ENCODE measurements around the gene NPHP4. TPM values are rescaled to one million over a fixed set of nuclear protein-coding genes. Genes with fewer than 3 reads are reported as not detected.

The NPHP4 gene
- total and polyA plus RNA-seq, 9 of the 15 experiments (the other 6 are each of a cell fraction or from before 2014, with no cell fraction given) = 0.52 to 26.2 (median 6.7) TPM

- 0 out of 2 replicates have a peak, but pooled peaks cover 6% of the 10 kb centered on the region for H4K20me1 ChIP-seq (replicated peaks; ENCODE audit: control insufficient read depth, insufficient read depth, low read length)
- no peaks in the 10 kb centered on the region for H3K9me3 ChIP-seq (replicated peaks; ENCODE audit: control insufficient read depth, insufficient read depth, low read depth, low read length)
- DNase-seq (ENCODE audit: extremely low read depth in 1 of 4, low spot score in 3 of 4) (no peak), FAIRE-seq (no peak), ATAC-seq (no peak)
- ChIA-PET CTCF (ENCODE audit: low intra/inter-chr PET ratio) (no interaction called here), POLR2A (no interaction called here)
- WGBS (ENCODE audit: insufficient coverage, low coverage, missing lambda C conversion rate) = 69% methylated on average over 5 of the region's 5 CpGs
- H3K27ac ChIP-seq (ENCODE audit: extremely low read depth, low read depth, low read length) = no peak overlapping the region
- H3K36me3 ChIP-seq (ENCODE audit: control insufficient read depth, insufficient read depth, low read length) = peaks cover 26% of the 10 kb centered on the region; the same call in 2 of the 3 replicates
- H3K9ac ChIP-seq (ENCODE audit: insufficient read depth in 1 of 2, low read depth in 2 of 2, low read length in 2 of 2) = no peak overlapping the region
- H3K9me1 ChIP-seq (ENCODE audit: control insufficient read depth, insufficient read depth, low read length) = no peaks in the 10 kb centered on the region
- no peak overlapping the region for H2AFZ ChIP-seq (ENCODE audit: low read depth, low read length)
- BruUV-seq (replicated peaks) = no TSS peak
- intact Hi-C loops (cut with micrococcal nuclease) = no loop called here
- H3K4me3 ChIP-seq = no peak overlapping the region
- in situ Hi-C loops (cut with MboI) = no loop called here
- H3K79me2 ChIP-seq (ENCODE audit: control insufficient read depth, insufficient read depth, low read length) = no peaks in the 10 kb centered on the region
- H3K4me1 ChIP-seq (replicated peaks in 1 of 2; ENCODE audit: control insufficient read depth in 2 of 2, insufficient read depth in 2 of 2, low read length in 2 of 2) = peaks cover 0 to 4% of the 10 kb centered on the region in 2 experiments; a peak in 2 of 5 replicates
- H3K27me3 ChIP-seq (ENCODE audit: control insufficient read depth in 2 of 2, insufficient read depth in 2 of 2, low read length in 2 of 2) = no peaks in the 10 kb centered on the region
- H3K4me2 ChIP-seq (ENCODE audit: insufficient read depth, low read length) = no peak overlapping the region
- TF ChIP-seq RBM39 (optimal IDR thresholded peaks at IDR 0.05; ENCODE audit: low read depth, low read length) (no peak), TGIF2 (CRISPR knock-in tag; IDR thresholded peaks at IDR 0.05) (no peak), AFF4 (CRISPR knock-in tag; IDR thresholded peaks at IDR 0.05) (no peak), ZNF778 (CRISPR knock-in tag; IDR thresholded peaks at IDR 0.05) (no peak), PHB (CRISPR knock-in tag; IDR thresholded peaks at IDR 0.05) (no peak), PHF8 (IDR thresholded peaks at IDR 0.05; ENCODE audit: borderline replicate concordance, low read length) (no peak), TSC22D4 (tag; IDR thresholded peaks at IDR 0.05) (no peak), CHD4 (IDR thresholded peaks at IDR 0.05; ENCODE audit: insufficient read depth, insufficient replicate concordance, low read depth, low read length, poor library complexity, severe bottlenecking) (no peak), THRA (IDR thresholded peaks at IDR 0.05) (no peak), POLR2AphosphoS2 (IDR thresholded peaks at IDR 0.05; ENCODE audit: low read length) (no peak), ZNF263 (CRISPR knock-in tag; IDR thresholded peaks at IDR 0.05; ENCODE audit: borderline replicate concordance) (no peak), DPF2 (IDR thresholded peaks at IDR 0.05) (no peak), ARNT (IDR thresholded peaks at IDR 0.05) (no peak)
- TF ChIP-seq, protein P1, sequence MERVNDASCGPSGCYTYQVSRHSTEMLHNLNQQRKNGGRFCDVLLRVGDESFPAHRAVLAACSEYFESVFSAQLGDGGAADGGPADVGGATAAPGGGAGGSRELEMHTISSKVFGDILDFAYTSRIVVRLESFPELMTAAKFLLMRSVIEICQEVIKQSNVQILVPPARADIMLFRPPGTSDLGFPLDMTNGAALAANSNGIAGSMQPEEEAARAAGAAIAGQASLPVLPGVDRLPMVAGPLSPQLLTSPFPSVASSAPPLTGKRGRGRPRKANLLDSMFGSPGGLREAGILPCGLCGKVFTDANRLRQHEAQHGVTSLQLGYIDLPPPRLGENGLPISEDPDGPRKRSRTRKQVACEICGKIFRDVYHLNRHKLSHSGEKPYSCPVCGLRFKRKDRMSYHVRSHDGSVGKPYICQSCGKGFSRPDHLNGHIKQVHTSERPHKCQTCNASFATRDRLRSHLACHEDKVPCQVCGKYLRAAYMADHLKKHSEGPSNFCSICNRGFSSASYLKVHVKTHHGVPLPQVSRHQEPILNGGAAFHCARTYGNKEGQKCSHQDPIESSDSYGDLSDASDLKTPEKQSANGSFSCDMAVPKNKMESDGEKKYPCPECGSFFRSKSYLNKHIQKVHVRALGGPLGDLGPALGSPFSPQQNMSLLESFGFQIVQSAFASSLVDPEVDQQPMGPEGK (CRISPR knock-in tag; IDR thresholded peaks at IDR 0.05; ENCODE audit: borderline replicate concordance) = no peak
- TF ChIP-seq, protein P2, sequence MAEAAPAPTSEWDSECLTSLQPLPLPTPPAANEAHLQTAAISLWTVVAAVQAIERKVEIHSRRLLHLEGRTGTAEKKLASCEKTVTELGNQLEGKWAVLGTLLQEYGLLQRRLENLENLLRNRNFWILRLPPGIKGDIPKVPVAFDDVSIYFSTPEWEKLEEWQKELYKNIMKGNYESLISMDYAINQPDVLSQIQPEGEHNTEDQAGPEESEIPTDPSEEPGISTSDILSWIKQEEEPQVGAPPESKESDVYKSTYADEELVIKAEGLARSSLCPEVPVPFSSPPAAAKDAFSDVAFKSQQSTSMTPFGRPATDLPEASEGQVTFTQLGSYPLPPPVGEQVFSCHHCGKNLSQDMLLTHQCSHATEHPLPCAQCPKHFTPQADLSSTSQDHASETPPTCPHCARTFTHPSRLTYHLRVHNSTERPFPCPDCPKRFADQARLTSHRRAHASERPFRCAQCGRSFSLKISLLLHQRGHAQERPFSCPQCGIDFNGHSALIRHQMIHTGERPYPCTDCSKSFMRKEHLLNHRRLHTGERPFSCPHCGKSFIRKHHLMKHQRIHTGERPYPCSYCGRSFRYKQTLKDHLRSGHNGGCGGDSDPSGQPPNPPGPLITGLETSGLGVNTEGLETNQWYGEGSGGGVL (CRISPR knock-in tag; IDR thresholded peaks at IDR 0.05) = no peak
These were observed 37.3 kb downstream of the NPHP4 start for GRCh38 chr1:5954964-5955363.
